HEK293 (cell line): Measurements from ENCODE around the gene GPR107.

ENCODE experiments used
- CTCF ChIA-PET: fragments of 350-600 bp; formaldehyde crosslinking; extraction: SDS; loops from one replicate; lab custom pipeline; 2021; ENCODE audit warnings: antibody characterized with exemption; lab: Yijun Ruan, JAX
- POLR2A ChIA-PET: fragments of 300-600 bp; formaldehyde crosslinking; extraction: SDS; loops from one replicate; lab custom pipeline; 2020; ENCODE audit warnings: antibody characterized with exemption, inconsistent platforms; lab: Yijun Ruan, JAX
- H3K27ac ChIP-seq: fragments of 200-500 bp; sonication (Bioruptor generic); 2 replicates; pipeline ENCODE4 v1.5.1; 2014; ENCODE audit warnings: low read depth, low read length, control low read depth, inconsistent platforms; ENCODE audit errors: extremely low read depth
- H3K36me3 ChIP-seq, 2 experiments: fragments of 200-500 bp in 1 of 2; sonication (Bioruptor generic) in 1 of 2; 1 replicate in 1 of 2; 2 replicates in 1 of 2; pipeline ENCODE4 v1.5.1; 2014 to 2017; ENCODE audit warnings: inconsistent platforms in 2 of 2, low read length in 2 of 2; ENCODE audit not compliant: control insufficient read depth in 2 of 2, insufficient read depth in 1 of 2
- H3K4me1 ChIP-seq: fragments of 200-500 bp; sonication (Bioruptor generic); 2 replicates; pipeline ENCODE4 v1.5.1; 2014; ENCODE audit warnings: mild to moderate bottlenecking, low read length, inconsistent platforms; ENCODE audit not compliant: control insufficient read depth, insufficient read depth
- H3K4me3 ChIP-seq: 2 replicates; pipeline ENCODE4 v1.5.1; 2011; ENCODE audit warnings: low read depth, mild to moderate bottlenecking, control low read depth, low read length, moderate library complexity
- H3K9me3 ChIP-seq: fragments of 200-500 bp; sonication (Bioruptor generic); 2 replicates; pipeline ENCODE4 v1.5.1; 2014; ENCODE audit warnings: low read depth, low read length, inconsistent platforms; ENCODE audit not compliant: control insufficient read depth, insufficient read depth
- CTCF ChIP-seq: fragments of 450-650 bp; formaldehyde crosslinking; IDR thresholded peaks from 2 replicates; pipeline ENCODE4 v1.5.1; 2016; ENCODE audit warnings: missing biosample characterization, missing genetic modification characterization
- KLF10 ChIP-seq: fragments of 450-650 bp; IDR thresholded peaks from 2 replicates; pipeline ENCODE4 v1.5.1; 2018; ENCODE audit warnings: missing biosample characterization, mild to moderate bottlenecking, missing genetic modification characterization
- KLF7 ChIP-seq: fragments of 450-650 bp; formaldehyde crosslinking; IDR thresholded peaks from 2 replicates; pipeline ENCODE4 v1.5.1; 2016; ENCODE audit warnings: missing biosample characterization, missing genetic modification characterization, borderline replicate concordance
- PRDM1 ChIP-seq: fragments of 450-650 bp; formaldehyde crosslinking; IDR thresholded peaks from 2 replicates; pipeline ENCODE4; 2016; ENCODE audit warnings: missing biosample characterization, missing genetic modification characterization
- ZBTB6 ChIP-seq: fragments of 450-650 bp; formaldehyde crosslinking; IDR thresholded peaks from 2 replicates; pipeline ENCODE4 v1.5.1; 2017; ENCODE audit warnings: missing biosample characterization, missing genetic modification characterization
- ZFP3 ChIP-seq: fragments of 450-650 bp; formaldehyde crosslinking; IDR thresholded peaks from 2 replicates; pipeline ENCODE4 v1.5.1; 2016; ENCODE audit warnings: low read depth, missing biosample characterization, missing genetic modification characterization
- ZNF10 ChIP-seq: fragments of 450-650 bp; formaldehyde crosslinking; IDR thresholded peaks from 2 replicates; pipeline ENCODE4 v1.5.1; 2017; ENCODE audit warnings: missing biosample characterization, missing genetic modification characterization
- ZNF174 ChIP-seq: fragments of 450-650 bp; formaldehyde crosslinking; IDR thresholded peaks from 2 replicates; pipeline ENCODE4 v1.5.0; 2017; ENCODE audit warnings: missing biosample characterization, mild to moderate bottlenecking, missing genetic modification characterization
- ZNF2 ChIP-seq: fragments of 450-650 bp; formaldehyde crosslinking; IDR thresholded peaks from 2 replicates; pipeline ENCODE4 v1.5.1; 2016; ENCODE audit warnings: missing biosample characterization, missing genetic modification characterization
- ZNF23 ChIP-seq: fragments of 450-650 bp; formaldehyde crosslinking; IDR thresholded peaks from 2 replicates; pipeline ENCODE4 v1.5.1; 2016; ENCODE audit warnings: missing biosample characterization, missing genetic modification characterization, borderline replicate concordance
- ZNF26 ChIP-seq: fragments of 450-650 bp; formaldehyde crosslinking; IDR thresholded peaks from 2 replicates; pipeline ENCODE4 v1.5.1; 2016; ENCODE audit warnings: missing biosample characterization, missing genetic modification characterization
- ZNF341 ChIP-seq: fragments of 450-650 bp; formaldehyde crosslinking; IDR thresholded peaks from 2 replicates; pipeline ENCODE4; 2016; ENCODE audit warnings: low read depth, missing biosample characterization, missing genetic modification characterization
- ZNF354C ChIP-seq: fragments of 450-650 bp; formaldehyde crosslinking; IDR thresholded peaks from 2 replicates; pipeline ENCODE4 v1.5.1; 2016; ENCODE audit warnings: missing biosample characterization, missing genetic modification characterization, low read depth, borderline replicate concordance
- ZNF501 ChIP-seq: fragments of 450-650 bp; formaldehyde crosslinking; IDR thresholded peaks from 2 replicates; pipeline ENCODE4 v1.5.1; 2016; ENCODE audit warnings: missing biosample characterization, missing genetic modification characterization
- ZNF513 ChIP-seq: fragments of 450-650 bp; IDR thresholded peaks from 2 replicates; pipeline ENCODE4 v1.5.1; 2018; ENCODE audit warnings: missing biosample characterization, missing genetic modification characterization
- ZNF544 ChIP-seq: fragments of 450-650 bp; formaldehyde crosslinking; IDR thresholded peaks from 2 replicates; pipeline ENCODE4 v1.5.0; 2017; ENCODE audit warnings: missing biosample characterization, missing genetic modification characterization
- ZNF580 ChIP-seq: fragments of 450-650 bp; formaldehyde crosslinking; IDR thresholded peaks from 2 replicates; pipeline ENCODE4 v1.5.1; 2016; ENCODE audit warnings: missing biosample characterization, missing genetic modification characterization
- ZNF600 ChIP-seq: fragments of 450-650 bp; formaldehyde crosslinking; IDR thresholded peaks from 2 replicates; pipeline ENCODE4 v1.5.1; 2016; ENCODE audit warnings: missing biosample characterization, missing genetic modification characterization
- ZNF654 ChIP-seq: fragments of 450-650 bp; formaldehyde crosslinking; IDR thresholded peaks from 2 replicates; pipeline ENCODE4 v1.5.1; 2016; ENCODE audit warnings: low read depth, missing biosample characterization, missing genetic modification characterization

The GPR107 gene

GRCh38 chr9:130054820-130055219 lies 1.1 kb downstream of the GPR107 start (continued):
- TF ChIP-seq ZNF600 (tag by site-specific recombination) (no peak), ZNF174 (tag by site-specific recombination) (no peak)
- TF ChIP-seq, all 188 proteins: peak for 0

GRCh38 chr9:130058154-130058553 lies 4.4 kb downstream of the GPR107 start:
- Histone ChIP-seq H3K4me3 (no peak overlapping the region), H3K9me3 (no peaks in the 10 kb centered on the region), H3K36me3 (peaks cover 0 to 7% of the 10 kb centered on the region in 2 experiments; a peak in 2 of 3 replicates), H3K27ac (no peak overlapping the region), H3K4me1 (no peaks in the 10 kb centered on the region)
- POLR2A ChIA-PET = interaction anchor here (0.7 kb wide), 1 partner anchor 696 kb away, joined by 3 read pairs; no protein-coding TSS in a partner anchor
- CTCF ChIA-PET = interaction anchor here (0.6 to 2.2 kb wide), 10 partner anchors 9 to 594 kb away, joined by 3 to 11 read pairs (median 4); partner anchors contain the start of gene C9orf50
- TF ChIP-seq ZNF513 (no peak), PRDM1 (no peak), ZNF2 (tag by site-specific recombination) (no peak), ZNF23 (tag by site-specific recombination) (no peak), ZNF10 (tag by site-specific recombination) (no peak), ZNF26 (no peak), ZNF341 (tag by site-specific recombination) (no peak), ZFP3 (no peak), CTCF (0 out of 2 replicates have a peak, but pooled peaks have one; percentile 8), ZNF580 (tag by site-specific recombination) (0 out of 2 replicates have a peak, but pooled peaks have one; percentile 13), KLF10 (tag by site-specific recombination) (no peak), ZBTB6 (tag by site-specific recombination) (no peak), KLF7 (tag by site-specific recombination) (no peak), ZNF654 (tag by site-specific recombination) (no peak), ZNF354C (no peak), ZNF501 (tag by site-specific recombination) (no peak), ZNF544 (tag by site-specific recombination) (no peak)
